Gastroesophageal sphincter (tissue), 4 donors: Measurements from ENCODE around the gene STPG4. TPM values are rescaled to one million over a fixed set of nuclear protein-coding genes. Genes with fewer than 3 reads are reported as not detected.

Experiments
- ATAC-seq: fragments of 150-250 bp; one replicate; pipeline ENCODE4 v1.9.1; 2016; ENCODE audit warnings: mild to moderate bottlenecking, moderate library complexity
- H3K27ac ChIP-seq, 4 donors: fragments of 200-600 bp; sonication (generic) in 3 of 4; 1 replicate in 3 of 4; 2 replicates in 1 of 4; pipeline ENCODE4 v1.5.1; 2016 to 2019
- H3K27me3 ChIP-seq: fragments of 200-600 bp; sonication (generic); one replicate; pipeline ENCODE4 v1.5.1; 2019
- H3K36me3 ChIP-seq, 2 donors: fragments of 200-600 bp; sonication (generic); one replicate each; pipeline ENCODE4 v1.5.1; 2019; ENCODE audit warnings: control low read depth in 1 of 2
- H3K4me1 ChIP-seq, 3 donors: fragments of 200-600 bp; sonication (generic); 1 replicate in 2 of 3; 2 replicates in 1 of 3; pipeline ENCODE4 v1.5.1; 2016 to 2019; ENCODE audit warnings: control low read depth in 2 of 3
- H3K4me3 ChIP-seq, 2 donors: fragments of 200-600 bp; sonication (generic); one replicate each; pipeline ENCODE4 v1.5.1; 2019; ENCODE audit warnings: mild to moderate bottlenecking in 1 of 2, moderate library complexity in 1 of 2
- H3K9me3 ChIP-seq, 3 donors: fragments of 200-600 bp; sonication (generic); one replicate each; pipeline ENCODE4 v1.5.1; 2017 to 2019; ENCODE audit warnings: control low read depth in 2 of 3
- CTCF ChIP-seq, 4 experiments: fragments of 200-600 bp in 2 of 4; fragments of 450-650 bp in 2 of 4; sonication (generic) in 1 of 4; IDR thresholded peaks; one replicate each; pipeline ENCODE4 v1.5.1; 2017 to 2019; ENCODE audit warnings: antibody characterized with exemption in 4 of 4, mild to moderate bottlenecking in 2 of 4, moderate library complexity in 2 of 4
- EP300 ChIP-seq: sonication (generic); formaldehyde crosslinking; IDR thresholded peaks from one replicate; pipeline ENCODE4 v1.6.1; 2017; ENCODE audit warnings: antibody characterized with exemption, mild to moderate bottlenecking
- POLR2A ChIP-seq, 2 donors: fragments of 450-650 bp; IDR thresholded peaks; one replicate each; pipeline ENCODE4 v1.6.1; 2017; ENCODE audit warnings: antibody characterized with exemption in 2 of 2, mild to moderate bottlenecking in 2 of 2, moderate library complexity in 1 of 2
- POLR2AphosphoS5 ChIP-seq: sonication (generic); formaldehyde crosslinking; IDR thresholded peaks from one replicate; pipeline ENCODE4 v1.6.1; 2017; ENCODE audit warnings: antibody characterized with exemption
- WGBS, 2 donors: methylation state at CpG; one replicate each; pipeline ENCODE4 v1.1.5; 2018; ENCODE audit warnings: low coverage in 1 of 2; 5-methylcytosine and 5-hydroxymethylcytosine counted together
- total RNA-seq, 4 donors: library from RNA; depleted of rRNA; stranded (reverse); fragments of >200 nt; gene quantifications; one replicate each; pipeline ENCODE4 v1.1.0, GENCODE V29; 2016

STPG4 gene
- total RNA-seq, 4 donors from 2014 or later, result 0.23 to 0.67 TPM; not detected in 2

GRCh38 chr2:47134386-47135090 is 20.6 kb downstream of the STPG4 start:
- TF ChIP-seq CTCF (IDR thresholded peaks at IDR 0.05) (no peak), EP300 (no peak), POLR2A (IDR thresholded peaks at IDR 0.05) (no peak), POLR2AphosphoS5 (no peak)
- Histone ChIP-seq H3K4me1 (no peaks in the 10 kb centered on the region), H3K36me3 (no peaks in the 10 kb centered on the region), H3K27ac (no peak overlapping the region), H3K9me3 (no peaks in the 10 kb centered on the region), H3K27me3 (no peaks in the 10 kb centered on the region), H3K4me3 (no peak overlapping the region)
- WGBS, 2 donors, result 70 to 78% methylated on average over 3 of the region's 3 CpGs
- ATAC-seq, result no peak

GRCh38 chr2:47133046-47133445 is 22.1 kb downstream of the STPG4 start:
- no peak overlapping the region for H3K4me3 ChIP-seq
- no peak for ATAC-seq
- H3K9me3 ChIP-seq, result no peaks in the 10 kb centered on the region
- no peaks in the 10 kb centered on the region for H3K4me1 ChIP-seq
- WGBS, 2 donors, result 96 to 100% methylated on average over 4 of the region's 4 CpGs
- TF ChIP-seq POLR2A (IDR thresholded peaks at IDR 0.05) (no peak), CTCF (IDR thresholded peaks at IDR 0.05) (no peak), POLR2AphosphoS5 (no peak), EP300 (no peak)
- no peaks in the 10 kb centered on the region for H3K27me3 ChIP-seq
- H3K27ac ChIP-seq, result no peak overlapping the region
- no peaks in the 10 kb centered on the region for H3K36me3 ChIP-seq

DNA sequence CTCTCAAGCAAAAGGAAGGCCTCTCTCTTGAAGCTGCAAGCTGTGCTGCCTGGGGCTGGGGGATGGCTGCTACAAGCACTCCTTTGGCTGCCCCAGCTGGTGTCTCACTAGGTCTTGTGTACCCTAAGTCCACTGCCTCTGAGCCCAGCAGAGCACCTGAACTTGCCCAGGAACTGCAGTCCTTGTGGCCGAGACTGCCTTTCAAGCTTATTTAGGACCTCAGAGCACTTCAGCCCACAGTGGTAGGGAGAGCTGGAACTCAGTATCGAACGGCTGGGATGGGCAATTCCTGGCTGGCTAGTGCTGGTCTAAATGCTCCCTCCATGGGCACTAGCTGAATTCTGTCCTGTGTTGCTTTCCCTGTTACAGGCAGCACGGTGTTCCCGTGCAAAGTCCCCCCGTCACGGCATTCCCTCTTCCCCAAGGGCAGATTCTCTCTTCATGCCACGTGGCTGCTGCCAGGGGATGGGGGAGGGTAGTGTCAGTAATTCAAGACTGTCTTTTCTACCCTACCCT is 25.9 kb downstream of the STPG4 start:
- ATAC-seq, result no peak
- 83 to 96% methylated on average over 1 to 4 of the region's 8 CpGs for WGBS, 2 donors
- Histone ChIP-seq H3K27ac (no peak overlapping the region), H3K36me3 (no peaks in the 10 kb centered on the region), H3K27me3 (no peaks in the 10 kb centered on the region), H3K4me3 (no peak overlapping the region), H3K9me3 (no peaks in the 10 kb centered on the region), H3K4me1 (no peaks in the 10 kb centered on the region)
- TF ChIP-seq POLR2AphosphoS5 (no peak), EP300 (no peak), CTCF (IDR thresholded peaks at IDR 0.05) (no peak), POLR2A (IDR thresholded peaks at IDR 0.05) (no peak)

DNA sequence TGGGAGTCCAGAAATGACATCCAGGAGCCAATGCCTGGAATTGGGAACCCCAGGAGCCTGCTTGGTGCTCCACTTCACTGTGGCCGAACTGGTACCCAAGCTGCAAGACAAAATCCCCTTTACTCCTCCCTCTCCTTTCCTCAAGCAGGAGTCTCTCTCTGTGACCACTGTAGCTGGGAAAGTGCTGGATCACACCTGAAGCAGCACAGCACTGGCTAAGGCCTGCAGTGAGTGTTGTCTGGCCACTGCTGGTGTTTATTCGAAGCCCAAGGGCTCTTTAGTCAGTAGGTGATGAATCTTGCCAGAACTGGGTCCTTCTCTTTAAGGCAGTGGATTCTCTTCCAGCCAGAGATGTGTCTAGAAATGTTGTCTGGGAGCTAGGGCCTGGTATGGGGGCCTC is 26.4 kb downstream of the STPG4 start:
- TF ChIP-seq POLR2AphosphoS5, result no peak
- TF ChIP-seq CTCF (IDR thresholded peaks at IDR 0.05), result no peak
- TF ChIP-seq POLR2A (IDR thresholded peaks at IDR 0.05), result no peak
- no peak for TF ChIP-seq EP300
- Histone ChIP-seq H3K4me3 (no peak overlapping the region), H3K27ac (no peak overlapping the region), H3K9me3 (no peaks in the 10 kb centered on the region), H3K4me1 (no peaks in the 10 kb centered on the region), H3K36me3 (no peaks in the 10 kb centered on the region), H3K27me3 (no peaks in the 10 kb centered on the region)
- ATAC-seq, result no peak
- WGBS, 2 donors, result no CpG with 5 or more reads among the region's 2 CpGs
